Measurements from ENCODE around the gene PNMA6F. TPM values are rescaled to one million over a fixed set of nuclear protein-coding genes. Genes with fewer than 3 reads are reported as not detected.

The PNMA6F gene
- total and polyA plus RNA-seq, 2 donors (not counting 1 experiment from before 2014, with no cell fraction given): not detected

DNA sequence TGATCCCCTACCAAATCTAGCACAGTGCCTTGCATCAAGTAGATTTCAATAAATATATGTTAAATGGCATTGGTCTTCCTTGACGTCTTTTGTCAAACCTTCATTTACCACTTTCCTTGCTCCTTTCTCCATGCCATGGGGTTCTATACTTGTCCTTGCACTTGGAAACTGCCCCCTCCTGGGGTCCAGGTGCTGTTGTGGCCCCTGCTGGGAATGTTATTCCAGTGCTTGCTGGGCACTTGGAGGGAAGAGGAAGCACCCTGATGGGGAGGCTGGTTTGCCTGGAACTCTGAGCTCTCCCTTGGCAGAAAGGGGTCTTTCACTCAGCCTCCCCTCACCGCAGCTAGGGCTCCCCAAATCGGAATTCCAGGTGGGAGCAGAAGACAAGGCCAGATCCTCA lies 31.3 kb upstream of the PNMA6F start:
- Histone ChIP-seq H3K4me1 (ENCODE audit: control insufficient read depth, extremely low read depth, insufficient read depth, low read length) (no peaks in the 10 kb centered on the region), H3K4me3 (replicated peaks in 1 of 4; ENCODE audit: control extremely low read depth in 1 of 4, insufficient read depth in 1 of 4, low read depth in 3 of 4, low read length in 4 of 4) (no peak overlapping the region), H4K20me1 (ENCODE audit: control insufficient read depth, extremely low read depth, insufficient read depth, low read length) (no peaks in the 10 kb centered on the region), H3K4me2 (ENCODE audit: extremely low read depth, insufficient read depth, low read length) (no peak overlapping the region), H3K9ac (ENCODE audit: insufficient read depth, low read length) (no peak overlapping the region), H2AFZ (ENCODE audit: low read length) (no peak overlapping the region), H3K27ac (ENCODE audit: insufficient read depth, low read length) (no peak overlapping the region), H3K9me3 (ENCODE audit: control insufficient read depth, insufficient read depth, low read depth, low read length) (no peaks in the 10 kb centered on the region), H3K27me3 (ENCODE audit: control insufficient read depth, insufficient read depth, low read length) (no peaks in the 10 kb centered on the region), H3K36me3 (ENCODE audit: control insufficient read depth, insufficient read depth, low read length) (no peaks in the 10 kb centered on the region), H3K79me2 (ENCODE audit: control insufficient read depth, insufficient read depth, low read length) (no peaks in the 10 kb centered on the region)
- TF ChIP-seq, protein P1, sequence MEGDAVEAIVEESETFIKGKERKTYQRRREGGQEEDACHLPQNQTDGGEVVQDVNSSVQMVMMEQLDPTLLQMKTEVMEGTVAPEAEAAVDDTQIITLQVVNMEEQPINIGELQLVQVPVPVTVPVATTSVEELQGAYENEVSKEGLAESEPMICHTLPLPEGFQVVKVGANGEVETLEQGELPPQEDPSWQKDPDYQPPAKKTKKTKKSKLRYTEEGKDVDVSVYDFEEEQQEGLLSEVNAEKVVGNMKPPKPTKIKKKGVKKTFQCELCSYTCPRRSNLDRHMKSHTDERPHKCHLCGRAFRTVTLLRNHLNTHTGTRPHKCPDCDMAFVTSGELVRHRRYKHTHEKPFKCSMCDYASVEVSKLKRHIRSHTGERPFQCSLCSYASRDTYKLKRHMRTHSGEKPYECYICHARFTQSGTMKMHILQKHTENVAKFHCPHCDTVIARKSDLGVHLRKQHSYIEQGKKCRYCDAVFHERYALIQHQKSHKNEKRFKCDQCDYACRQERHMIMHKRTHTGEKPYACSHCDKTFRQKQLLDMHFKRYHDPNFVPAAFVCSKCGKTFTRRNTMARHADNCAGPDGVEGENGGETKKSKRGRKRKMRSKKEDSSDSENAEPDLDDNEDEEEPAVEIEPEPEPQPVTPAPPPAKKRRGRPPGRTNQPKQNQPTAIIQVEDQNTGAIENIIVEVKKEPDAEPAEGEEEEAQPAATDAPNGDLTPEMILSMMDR (conservative IDR thresholded peaks at IDR 0.05 in 1 of 2, IDR thresholded peaks at IDR 0.05 in 1 of 2; ENCODE audit: low read depth in 1 of 2, low read length in 2 of 2): no peak
- no peak for TF ChIP-seq EZH2 (IDR thresholded peaks at IDR 0.05; ENCODE audit: low read length, missing control alignments)
- DNase-seq (ENCODE audit: low read depth in 2 of 2): no peak

DNA sequence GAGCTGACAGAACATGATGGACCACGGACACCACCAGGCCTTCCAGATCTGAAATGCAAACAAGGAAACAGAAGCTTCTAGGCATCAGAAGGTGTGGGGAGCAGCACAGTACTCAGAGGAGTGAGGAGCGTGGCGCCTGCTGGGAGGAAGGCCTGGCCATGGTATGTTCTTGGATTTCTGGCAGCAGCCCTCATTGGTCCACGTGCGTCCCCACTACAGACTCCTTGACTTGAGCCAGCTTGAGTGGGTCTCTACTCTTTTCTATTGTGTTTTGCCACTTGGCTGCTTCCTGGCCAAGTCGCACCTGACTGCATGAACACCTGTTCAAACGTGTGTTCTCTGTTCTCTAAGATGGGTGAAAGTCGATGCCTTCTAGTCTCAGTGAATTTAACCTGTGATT lies 30.4 kb upstream of the PNMA6F start:
- H3K9me3 ChIP-seq (ENCODE audit: control insufficient read depth, insufficient read depth, low read depth, low read length): no peaks in the 10 kb centered on the region
- TF ChIP-seq, protein P1 (conservative IDR thresholded peaks at IDR 0.05 in 1 of 2, IDR thresholded peaks at IDR 0.05 in 1 of 2; ENCODE audit: low read depth in 1 of 2, low read length in 2 of 2): no peak
- TF ChIP-seq EZH2 (IDR thresholded peaks at IDR 0.05; ENCODE audit: low read length, missing control alignments): no peak
- H2AFZ ChIP-seq (ENCODE audit: low read length): no peak overlapping the region
- no peaks in the 10 kb centered on the region for H4K20me1 ChIP-seq (ENCODE audit: control insufficient read depth, extremely low read depth, insufficient read depth, low read length)
- no peak overlapping the region for H3K9ac ChIP-seq (ENCODE audit: insufficient read depth, low read length)
- H3K4me1 ChIP-seq (ENCODE audit: control insufficient read depth, extremely low read depth, insufficient read depth, low read length): no peaks in the 10 kb centered on the region
- no peaks in the 10 kb centered on the region for H3K79me2 ChIP-seq (ENCODE audit: control insufficient read depth, insufficient read depth, low read length)
- no peak overlapping the region for H3K27ac ChIP-seq (ENCODE audit: insufficient read depth, low read length)
- H3K4me3 ChIP-seq (replicated peaks in 1 of 4; ENCODE audit: control extremely low read depth in 1 of 4, insufficient read depth in 1 of 4, low read depth in 3 of 4, low read length in 4 of 4): no peak overlapping the region
- no peaks in the 10 kb centered on the region for H3K27me3 ChIP-seq (ENCODE audit: control insufficient read depth, insufficient read depth, low read length)
- no peak overlapping the region for H3K4me2 ChIP-seq (ENCODE audit: extremely low read depth, insufficient read depth, low read length)
- peaks cover 4% of the 10 kb centered on the region for H3K36me3 ChIP-seq (ENCODE audit: control insufficient read depth, insufficient read depth, low read length)
- DNase-seq (ENCODE audit: low read depth in 2 of 2): no peak

DNA sequence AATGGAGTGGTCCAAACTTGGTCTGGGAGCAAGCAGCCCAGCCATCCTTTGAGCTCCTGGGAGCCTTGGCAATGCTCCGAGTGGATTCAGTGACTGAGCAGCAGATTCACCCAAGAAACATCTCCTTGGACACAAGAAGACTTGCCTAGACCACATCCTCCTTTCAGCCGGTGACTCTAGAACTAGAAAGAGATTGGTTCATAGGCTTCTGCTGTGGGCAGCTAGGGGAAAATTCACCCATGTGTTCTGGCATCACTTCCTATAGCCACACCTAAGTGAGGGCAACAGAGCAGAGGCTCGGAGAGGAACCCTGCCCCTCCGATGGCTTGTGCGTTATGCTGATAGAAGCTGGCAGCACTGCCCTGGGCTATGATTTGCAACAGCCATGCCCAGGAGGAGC lies 28.4 kb upstream of the PNMA6F start:
- Histone ChIP-seq H3K79me2 (ENCODE audit: control insufficient read depth, insufficient read depth, low read length) (no peaks in the 10 kb centered on the region), H3K36me3 (ENCODE audit: control insufficient read depth, insufficient read depth, low read length) (peaks cover 4% of the 10 kb centered on the region), H2AFZ (ENCODE audit: low read length) (no peak overlapping the region), H3K9me3 (ENCODE audit: control insufficient read depth, insufficient read depth, low read depth, low read length) (no peaks in the 10 kb centered on the region), H4K20me1 (ENCODE audit: control insufficient read depth, extremely low read depth, insufficient read depth, low read length) (no peaks in the 10 kb centered on the region), H3K4me2 (ENCODE audit: extremely low read depth, insufficient read depth, low read length) (no peak overlapping the region), H3K4me3 (replicated peaks in 1 of 4; ENCODE audit: control extremely low read depth in 1 of 4, insufficient read depth in 1 of 4, low read depth in 3 of 4, low read length in 4 of 4) (no peak overlapping the region), H3K4me1 (ENCODE audit: control insufficient read depth, extremely low read depth, insufficient read depth, low read length) (no peaks in the 10 kb centered on the region), H3K9ac (ENCODE audit: insufficient read depth, low read length) (no peak overlapping the region), H3K27me3 (ENCODE audit: control insufficient read depth, insufficient read depth, low read length) (no peaks in the 10 kb centered on the region), H3K27ac (ENCODE audit: insufficient read depth, low read length) (no peak overlapping the region)
- no peak for DNase-seq (ENCODE audit: low read depth in 2 of 2)
- no peak for TF ChIP-seq EZH2 (IDR thresholded peaks at IDR 0.05; ENCODE audit: low read length, missing control alignments)
- TF ChIP-seq, protein P1 (conservative IDR thresholded peaks at IDR 0.05 in 1 of 2, IDR thresholded peaks at IDR 0.05 in 1 of 2; ENCODE audit: low read depth in 1 of 2, low read length in 2 of 2): no peak
